OCI-LY3 (cell line): ENCODE measurements around the gene FRMPD4.

Experiments used
- EZH2phosphoT487 ChIP-seq: fragments of 200-600 bp; shearing (Covaris generic); IDR thresholded peaks from 2 replicates; pipeline ENCODE4 v1.6.1; 2018; ENCODE audit warnings: antibody characterized with exemption, mixed run types, low read depth
- TF ChIP-seq, protein P1 (sequence below): fragments of 200-600, 300-600 bp; sonication (generic); IDR thresholded peaks from 2 replicates; pipeline ENCODE4 v1.5.1; 2014; ENCODE audit warnings: antibody characterized with exemption, low read length, low read depth

DNA sequence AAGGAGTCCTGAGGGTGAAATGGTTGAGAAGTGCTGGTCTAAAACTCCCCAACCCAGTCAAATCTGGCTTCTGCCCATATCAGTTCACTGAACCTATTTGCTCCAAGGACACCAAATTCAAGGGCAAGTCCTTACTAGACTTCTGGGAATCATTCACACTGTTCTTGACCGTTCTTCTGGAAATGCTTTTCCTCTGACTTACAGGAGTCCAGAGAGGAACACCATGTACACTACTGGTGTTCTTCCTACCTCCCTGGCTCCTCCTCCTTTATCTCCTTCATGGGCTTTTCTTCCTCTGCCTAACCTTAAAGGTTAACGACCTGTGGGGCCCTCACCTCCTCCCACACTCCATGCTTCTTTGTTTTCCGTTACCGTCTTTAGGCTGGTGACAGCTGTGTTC is 281.3 kb downstream of the FRMPD4 start:
- TF ChIP-seq, protein P1, sequence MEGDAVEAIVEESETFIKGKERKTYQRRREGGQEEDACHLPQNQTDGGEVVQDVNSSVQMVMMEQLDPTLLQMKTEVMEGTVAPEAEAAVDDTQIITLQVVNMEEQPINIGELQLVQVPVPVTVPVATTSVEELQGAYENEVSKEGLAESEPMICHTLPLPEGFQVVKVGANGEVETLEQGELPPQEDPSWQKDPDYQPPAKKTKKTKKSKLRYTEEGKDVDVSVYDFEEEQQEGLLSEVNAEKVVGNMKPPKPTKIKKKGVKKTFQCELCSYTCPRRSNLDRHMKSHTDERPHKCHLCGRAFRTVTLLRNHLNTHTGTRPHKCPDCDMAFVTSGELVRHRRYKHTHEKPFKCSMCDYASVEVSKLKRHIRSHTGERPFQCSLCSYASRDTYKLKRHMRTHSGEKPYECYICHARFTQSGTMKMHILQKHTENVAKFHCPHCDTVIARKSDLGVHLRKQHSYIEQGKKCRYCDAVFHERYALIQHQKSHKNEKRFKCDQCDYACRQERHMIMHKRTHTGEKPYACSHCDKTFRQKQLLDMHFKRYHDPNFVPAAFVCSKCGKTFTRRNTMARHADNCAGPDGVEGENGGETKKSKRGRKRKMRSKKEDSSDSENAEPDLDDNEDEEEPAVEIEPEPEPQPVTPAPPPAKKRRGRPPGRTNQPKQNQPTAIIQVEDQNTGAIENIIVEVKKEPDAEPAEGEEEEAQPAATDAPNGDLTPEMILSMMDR: no peak
- no peak for TF ChIP-seq EZH2phosphoT487
